Lower leg skin (tissue), 4 donors: ENCODE measurements around the gene USP17L30. TPM values are rescaled to one million over a fixed set of nuclear protein-coding genes. Genes with fewer than 3 reads are reported as not detected.
"Not testable (repeated sequence)": the region's sequence is repeated elsewhere in the genome, so short reads cannot be mapped to it uniquely, and the experiment has no call there.

ENCODE experiments used
- DNase-seq, 2 donors: peaks; one replicate each; pipeline ENCODE4 v3.0.0-alpha.2; 2019; ENCODE audit warnings: low spot score in 2 of 2
- H3K4me3 ChIP-seq: fragments of 200-600 bp; sonication (generic); 2 replicates; pipeline ENCODE4 v1.5.1; 2017; ENCODE audit warnings: mild to moderate bottlenecking, low read depth; ENCODE audit not compliant: poor library complexity, severe bottlenecking
- POLR2A ChIP-seq, 2 donors: fragments of 450-650 bp; IDR thresholded peaks; one replicate each; pipeline ENCODE4 v1.6.1; 2016 to 2017; ENCODE audit warnings: antibody characterized with exemption in 2 of 2, mild to moderate bottlenecking in 1 of 2, moderate library complexity in 1 of 2
- WGBS, 2 donors: methylation state at CpG; one replicate each; pipeline ENCODE4 v1.1.5; 2018; 5-methylcytosine and 5-hydroxymethylcytosine counted together
- intact Hi-C: fragments of 100-400 bp; cut with DNase I; formaldehyde crosslinking; loops from one replicate; pipeline ENCODE4 v1.15.0; 2023; ENCODE audit warnings: low total_unique reads
- total RNA-seq, 4 donors: library from RNA; depleted of rRNA; stranded (reverse); fragments of >200 nt; gene quantifications; one replicate each; pipeline ENCODE4 v1.1.0, GENCODE V29; 2016
- TF ChIP-seq, protein P1 (sequence below), 3 donors: fragments of 450-650 bp; IDR thresholded peaks; one replicate each; pipeline ENCODE4 v1.5.1; 2016; ENCODE audit warnings: antibody characterized with exemption in 3 of 3, mild to moderate bottlenecking in 3 of 3, moderate library complexity in 2 of 3

Gene USP17L30
- total RNA-seq, 4 donors from 2014 or later, result not detected

- WGBS, 2 donors, result 45 to 49% methylated on average over 1 of the region's 1 CpG
- DNase-seq, result no peak
- intact Hi-C loops, result no loop called here
- no peak for TF ChIP-seq POLR2A (IDR thresholded peaks at IDR 0.05)
- TF ChIP-seq, protein P1, sequence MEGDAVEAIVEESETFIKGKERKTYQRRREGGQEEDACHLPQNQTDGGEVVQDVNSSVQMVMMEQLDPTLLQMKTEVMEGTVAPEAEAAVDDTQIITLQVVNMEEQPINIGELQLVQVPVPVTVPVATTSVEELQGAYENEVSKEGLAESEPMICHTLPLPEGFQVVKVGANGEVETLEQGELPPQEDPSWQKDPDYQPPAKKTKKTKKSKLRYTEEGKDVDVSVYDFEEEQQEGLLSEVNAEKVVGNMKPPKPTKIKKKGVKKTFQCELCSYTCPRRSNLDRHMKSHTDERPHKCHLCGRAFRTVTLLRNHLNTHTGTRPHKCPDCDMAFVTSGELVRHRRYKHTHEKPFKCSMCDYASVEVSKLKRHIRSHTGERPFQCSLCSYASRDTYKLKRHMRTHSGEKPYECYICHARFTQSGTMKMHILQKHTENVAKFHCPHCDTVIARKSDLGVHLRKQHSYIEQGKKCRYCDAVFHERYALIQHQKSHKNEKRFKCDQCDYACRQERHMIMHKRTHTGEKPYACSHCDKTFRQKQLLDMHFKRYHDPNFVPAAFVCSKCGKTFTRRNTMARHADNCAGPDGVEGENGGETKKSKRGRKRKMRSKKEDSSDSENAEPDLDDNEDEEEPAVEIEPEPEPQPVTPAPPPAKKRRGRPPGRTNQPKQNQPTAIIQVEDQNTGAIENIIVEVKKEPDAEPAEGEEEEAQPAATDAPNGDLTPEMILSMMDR (IDR thresholded peaks at IDR 0.05), result no peak
- H3K4me3 ChIP-seq, result no peak overlapping the region
Measured at GRCh38 chr4:9384126-9384525, 21.2 kb downstream of the USP17L30 start.

GRCh38 chr4:9389001-9389400 is 26.1 kb downstream of the USP17L30 start:
- DNase-seq, intact Hi-C loops, H3K4me3 ChIP-seq: not testable (repeated sequence)
- 34 to 38% methylated on average over 2 of the region's 2 CpGs for WGBS, 2 donors

- DNase-seq, H3K4me3 ChIP-seq, intact Hi-C loops: not testable (repeated sequence)
- WGBS, 2 donors, result 75 to 76% methylated on average over 2 of the region's 2 CpGs
Measured at GRCh38 chr4:9405774-9406173, 42.8 kb downstream of the USP17L30 start.

- intact Hi-C loops, DNase-seq, H3K4me3 ChIP-seq: not testable (repeated sequence)
- 62% methylated on average over 3 of the region's 3 CpGs; no CpG with 5 or more reads in 1 of the 2 donors for WGBS, 2 donors
Measured at GRCh38 chr4:9406491-9406890, 43.6 kb downstream of the USP17L30 start.

DNA sequence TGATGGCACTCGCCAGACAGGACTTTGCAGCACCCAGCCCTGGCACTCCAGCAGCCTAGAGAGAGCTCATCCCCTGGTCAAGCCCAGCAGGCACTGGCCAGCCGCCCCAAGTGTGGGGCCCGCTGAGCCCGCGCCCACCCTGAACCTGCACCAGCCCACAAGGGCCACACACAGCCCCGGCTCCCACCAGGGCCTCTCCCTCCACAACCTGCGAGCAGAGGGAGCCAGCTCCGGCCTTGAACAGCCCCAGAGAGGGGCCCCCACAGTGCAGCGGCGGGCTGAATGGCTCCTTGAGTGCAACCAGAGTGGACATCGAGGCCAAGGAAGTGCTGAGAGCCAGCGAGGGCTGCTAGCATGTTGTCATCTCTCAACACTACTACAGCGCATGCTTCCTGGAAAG is 46.9 kb downstream of the USP17L30 start:
- 85 to 89% methylated on average over 9 to 13 of the region's 13 CpGs for WGBS, 2 donors
- no peak for DNase-seq
- no peak overlapping the region for H3K4me3 ChIP-seq
- intact Hi-C loops, result no loop called here
- TF ChIP-seq, protein P1 (IDR thresholded peaks at IDR 0.05), result no peak
- TF ChIP-seq POLR2A (IDR thresholded peaks at IDR 0.05), result no peak

Other genes starting within 250 kb of the USP17L30 start
- not detected for gene FAM90A26, start 192.7 kb upstream of the USP17L30 start, total RNA-seq
- not detected for gene USP17L10, start 152.5 kb upstream of the USP17L30 start, total RNA-seq
- not detected for gene USP17L11, start 147.7 kb upstream of the USP17L30 start, total RNA-seq
- gene USP17L12, start 143.0 kb upstream of the USP17L30 start, total RNA-seq, result not detected
- not detected for gene USP17L13, start 138.2 kb upstream of the USP17L30 start, total RNA-seq
- gene USP17L15, start 128.7 kb upstream of the USP17L30 start, total RNA-seq, result not detected
- gene USP17L17, start 119.2 kb upstream of the USP17L30 start, total RNA-seq, result not detected
- not detected for gene USP17L18, start 114.5 kb upstream of the USP17L30 start, total RNA-seq
- gene USP17L19, start 109.8 kb upstream of the USP17L30 start, total RNA-seq, result not detected
- not detected for gene USP17L20, start 105.0 kb upstream of the USP17L30 start, total RNA-seq
- gene USP17L21, start 100.3 kb upstream of the USP17L30 start, total RNA-seq, result not detected
- not detected for gene USP17L22, start 95.5 kb upstream of the USP17L30 start, total RNA-seq
- gene USP17L24, start 38.0 kb upstream of the USP17L30 start, total RNA-seq, result not detected
- not detected for gene USP17L25, start 33.2 kb upstream of the USP17L30 start, total RNA-seq
- gene USP17L26, start 28.5 kb upstream of the USP17L30 start, total RNA-seq, result not detected
- gene USP17L5, start 23.7 kb upstream of the USP17L30 start, total RNA-seq, result not detected
- gene USP17L27, start 19.0 kb upstream of the USP17L30 start, total RNA-seq, result not detected
- not detected for gene USP17L28, start 14.2 kb upstream of the USP17L30 start, total RNA-seq
- gene USP17L29, start 9.5 kb upstream of the USP17L30 start, total RNA-seq, result not detected
- gene DEFB131A, start 81.3 kb downstream of the USP17L30 start, total RNA-seq, result not detected